HG02610 (cell line): ENCODE measurements around the gene DNAJB4.
"Not testable (repeated sequence)": the region's sequence is repeated elsewhere in the genome, so short reads cannot be mapped to it uniquely, and the experiment has no call there.

ENCODE experiments used
- ATAC-seq: cut with Tn5 transposase; IDR thresholded peaks from one replicate; pipeline ENCODE4 v1.9.1; 2021; ENCODE audit warnings: mild to moderate bottlenecking, moderate library complexity; ENCODE audit not compliant: unreplicated experiment

Gene DNAJB4

DNA sequence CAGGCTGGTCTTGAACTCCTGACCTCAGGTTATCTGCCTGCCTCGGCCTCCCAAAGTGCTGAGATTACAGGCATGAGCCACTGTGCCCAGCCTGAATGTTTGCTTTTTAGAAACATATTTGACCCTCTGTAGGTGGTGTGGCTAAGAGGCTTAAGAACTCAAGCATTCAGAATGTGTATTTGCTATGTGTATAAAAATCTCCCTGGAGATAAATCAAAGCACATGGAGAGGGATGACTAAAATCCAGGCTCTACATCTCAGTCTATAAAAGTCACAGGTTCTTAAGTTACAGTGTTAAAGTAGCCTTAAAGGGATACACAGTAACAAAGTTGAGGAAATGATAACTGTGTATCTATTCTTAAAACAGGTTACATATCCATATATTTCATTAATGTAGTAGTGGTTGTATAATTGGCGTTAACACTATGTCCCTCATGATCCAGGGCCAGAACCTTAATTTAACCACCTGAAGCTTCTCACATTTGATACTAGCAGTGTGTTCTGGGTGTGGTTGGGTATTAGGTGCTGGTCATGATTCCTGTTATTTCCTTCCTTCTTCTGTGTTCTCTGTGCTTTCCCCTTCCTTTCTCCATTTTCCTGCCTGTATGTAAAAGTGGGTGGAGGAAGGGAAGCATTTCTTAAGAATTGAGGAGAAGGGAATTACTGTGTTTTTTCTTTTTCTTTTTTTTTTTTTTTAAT lies 57.2 kb downstream of the DNAJB4 start:
- no peak for ATAC-seq

DNA sequence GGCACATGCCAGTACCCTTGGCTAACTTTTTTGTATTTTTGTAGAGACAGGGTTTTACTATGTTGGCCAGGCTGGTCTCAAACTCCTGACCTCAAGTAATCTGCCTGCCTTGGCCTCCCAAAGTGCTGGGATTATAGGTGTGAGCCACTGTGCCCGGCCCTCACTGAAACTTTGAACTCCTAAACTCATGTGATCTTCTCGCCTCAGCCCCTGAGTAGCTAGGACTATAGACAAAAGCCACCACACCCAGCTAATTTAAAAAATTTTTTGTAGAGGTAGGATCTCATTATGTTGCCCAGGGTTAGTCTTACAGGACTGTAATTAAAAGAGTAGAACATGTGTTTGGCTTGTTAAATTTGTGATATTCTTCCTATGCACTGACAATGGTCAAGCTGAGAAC lies 60.1 kb downstream of the DNAJB4 start:
- not testable (repeated sequence) for ATAC-seq
